A673 (cell line): ENCODE measurements around the gene SGMS2. TPM values are rescaled to one million over a fixed set of nuclear protein-coding genes. Genes with fewer than 3 reads are reported as not detected.

Experiments
- BruUV-seq: library from RNA; stranded (reverse); fragments of 400-500 nt; replicated peaks from 2 replicates; lab custom pipeline; 2021; lab: Mats Ljungman, UMichigan
- CTCF ChIA-PET: fragments of 300-600 bp; sonication (Branson Sonifier 250); formaldehyde crosslinking; loops from one replicate; lab custom pipeline; 2022; ENCODE audit warnings: antibody characterized with exemption; lab: Charles Lee
- POLR2A ChIA-PET: fragments of 300-600 bp; sonication (Branson Sonifier 250); formaldehyde crosslinking; loops from one replicate; lab custom pipeline; 2022; ENCODE audit warnings: antibody characterized with exemption; ENCODE audit not compliant: low non-redundant PET; lab: Charles Lee
- DNase-seq: peaks from one replicate; pipeline ENCODE4 v3.0.0-alpha.2; 2015; ENCODE audit warnings: low spot score
- H3K27ac ChIP-seq: fragments of 200-600 bp; sonication (generic); 2 replicates; pipeline ENCODE4 v1.5.1; 2016; ENCODE audit warnings: mixed run types, low read depth, mild to moderate bottlenecking, mixed read lengths, antibody characterized with exemption, low read length; ENCODE audit not compliant: poor library complexity, severe bottlenecking
- H3K27me3 ChIP-seq: fragments of 200-600 bp; sonication (generic); replicated peaks from 2 replicates; pipeline ENCODE4 v1.6.1; 2017; ENCODE audit warnings: mixed run types, low read depth, mild to moderate bottlenecking, mixed read lengths, antibody characterized with exemption, low read length; ENCODE audit not compliant: insufficient read depth, poor library complexity
- H3K36me3 ChIP-seq: fragments of 200-600 bp; sonication (generic); 2 replicates; pipeline ENCODE4 v1.6.1; 2016; ENCODE audit warnings: mixed run types, mild to moderate bottlenecking, mixed read lengths, antibody characterized with exemption, low read length; ENCODE audit not compliant: insufficient read depth, poor library complexity, severe bottlenecking
- H3K4me1 ChIP-seq: fragments of 200-600 bp; sonication (generic); 2 replicates; pipeline ENCODE4 v1.6.1; 2017; ENCODE audit warnings: mixed run types, mild to moderate bottlenecking, mixed read lengths, antibody characterized with exemption, low read length; ENCODE audit not compliant: insufficient read depth, poor library complexity, severe bottlenecking
- H3K4me3 ChIP-seq: fragments of 200-600 bp; sonication (generic); 2 replicates; pipeline ENCODE4 v1.5.1; 2016; ENCODE audit warnings: low read depth, mixed run types, mild to moderate bottlenecking, mixed read lengths, low read length; ENCODE audit not compliant: poor library complexity, severe bottlenecking
- H3K9me3 ChIP-seq: fragments of 200-600 bp; sonication (generic); 2 replicates; pipeline ENCODE4 v1.6.1; 2016; ENCODE audit warnings: mixed run types, low read depth, mild to moderate bottlenecking, mixed read lengths, antibody characterized with exemption, low read length; ENCODE audit not compliant: poor library complexity, severe bottlenecking
- EZH2 ChIP-seq: fragments of 200-600 bp; sonication (generic); IDR thresholded peaks from 2 replicates; pipeline ENCODE4 v1.6.1; 2017; ENCODE audit warnings: borderline replicate concordance, low read depth, mild to moderate bottlenecking, mixed read lengths, antibody characterized with exemption, low read length; ENCODE audit not compliant: poor library complexity, severe bottlenecking
- intact Hi-C: fragments of 100-400 bp; cut with micrococcal nuclease; formaldehyde crosslinking; loops from one replicate; pipeline ENCODE4 v1.10.0; 2022; ENCODE audit not compliant: unreplicated experiment
- total RNA-seq: library from RNA; stranded (reverse); gene quantifications from 2 replicates; pipeline ENCODE4 v1.2.3, GENCODE V29; 2021
- TF ChIP-seq, protein P1 (sequence below): fragments of 300-800, 200-600 bp; sonication (generic); conservative IDR thresholded peaks from 2 replicates; pipeline ENCODE4 v1.5.1; 2017; ENCODE audit warnings: low read depth, mild to moderate bottlenecking, antibody characterized with exemption, low read length, moderate library complexity, mixed read lengths

The SGMS2 gene
- total RNA-seq, 1 experiment from 2014 or later: 4.3 TPM

DNA sequence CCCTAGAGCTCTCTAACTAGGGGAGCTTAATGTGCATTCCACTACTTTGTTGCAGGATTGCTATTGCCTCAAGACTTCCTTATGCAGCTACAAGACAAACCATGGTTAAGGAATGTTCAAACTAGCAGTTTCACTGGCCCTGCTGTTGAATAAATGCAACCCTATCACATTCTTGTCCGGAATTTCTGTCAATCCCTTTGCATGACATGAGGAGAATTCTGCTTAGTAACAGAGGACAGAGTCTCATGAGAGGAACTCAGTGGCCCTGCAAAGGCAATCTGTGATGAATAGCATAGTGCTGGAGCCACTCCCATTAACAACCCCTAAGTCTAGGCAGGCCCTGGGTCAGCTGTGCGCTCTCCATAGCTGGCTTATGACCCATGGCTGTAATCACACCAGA, 30.7 kb upstream of the SGMS2 start:
- CTCF ChIA-PET: no interaction called here
- no peak for DNase-seq
- no peak overlapping the region for H3K4me3 ChIP-seq
- H3K27ac ChIP-seq: no peak overlapping the region
- H3K36me3 ChIP-seq: no peaks in the 10 kb centered on the region
- BruUV-seq: no TSS peak
- no peaks in the 10 kb centered on the region for H3K27me3 ChIP-seq
- POLR2A ChIA-PET: no interaction called here
- intact Hi-C loops: no loop called here
- no peaks in the 10 kb centered on the region for H3K9me3 ChIP-seq
- H3K4me1 ChIP-seq: no peaks in the 10 kb centered on the region
- TF ChIP-seq, protein P1, sequence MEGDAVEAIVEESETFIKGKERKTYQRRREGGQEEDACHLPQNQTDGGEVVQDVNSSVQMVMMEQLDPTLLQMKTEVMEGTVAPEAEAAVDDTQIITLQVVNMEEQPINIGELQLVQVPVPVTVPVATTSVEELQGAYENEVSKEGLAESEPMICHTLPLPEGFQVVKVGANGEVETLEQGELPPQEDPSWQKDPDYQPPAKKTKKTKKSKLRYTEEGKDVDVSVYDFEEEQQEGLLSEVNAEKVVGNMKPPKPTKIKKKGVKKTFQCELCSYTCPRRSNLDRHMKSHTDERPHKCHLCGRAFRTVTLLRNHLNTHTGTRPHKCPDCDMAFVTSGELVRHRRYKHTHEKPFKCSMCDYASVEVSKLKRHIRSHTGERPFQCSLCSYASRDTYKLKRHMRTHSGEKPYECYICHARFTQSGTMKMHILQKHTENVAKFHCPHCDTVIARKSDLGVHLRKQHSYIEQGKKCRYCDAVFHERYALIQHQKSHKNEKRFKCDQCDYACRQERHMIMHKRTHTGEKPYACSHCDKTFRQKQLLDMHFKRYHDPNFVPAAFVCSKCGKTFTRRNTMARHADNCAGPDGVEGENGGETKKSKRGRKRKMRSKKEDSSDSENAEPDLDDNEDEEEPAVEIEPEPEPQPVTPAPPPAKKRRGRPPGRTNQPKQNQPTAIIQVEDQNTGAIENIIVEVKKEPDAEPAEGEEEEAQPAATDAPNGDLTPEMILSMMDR: no peak
- TF ChIP-seq EZH2: no peak

DNA sequence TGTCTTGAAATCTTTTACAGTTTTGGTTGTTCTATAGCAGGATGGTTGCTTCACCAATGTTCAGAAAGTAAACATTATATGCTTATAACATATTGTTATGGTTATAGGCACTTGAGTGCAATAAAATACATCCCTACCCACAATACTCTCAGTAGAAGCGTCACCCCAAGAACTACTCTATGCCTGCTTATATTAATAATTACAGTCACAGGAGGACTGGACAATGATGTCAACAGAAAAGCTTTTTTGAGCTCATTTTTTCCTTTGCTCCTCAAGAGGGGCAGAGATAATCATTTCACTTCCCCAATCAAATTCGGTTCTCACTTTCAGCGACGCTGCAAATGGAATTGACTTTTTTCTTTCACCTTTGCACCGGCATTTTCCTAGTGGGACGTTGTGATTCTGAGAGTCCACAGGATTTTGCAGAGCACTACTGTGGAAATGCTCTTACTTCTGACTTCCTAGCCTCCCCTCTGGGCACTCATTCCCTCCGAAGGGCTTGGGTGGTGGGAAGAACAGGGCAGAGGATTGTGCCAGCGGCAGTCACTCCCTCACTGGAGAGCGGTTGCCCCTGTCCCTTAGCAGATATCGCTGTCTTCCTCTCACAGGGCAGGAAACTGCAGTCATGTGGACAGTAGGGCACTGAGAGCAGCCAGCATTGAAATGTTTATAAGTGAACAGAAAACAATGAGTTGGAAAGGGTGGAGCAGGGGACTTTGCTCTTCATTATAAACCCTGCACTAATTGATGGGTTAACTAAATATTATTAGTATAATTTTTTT, 24.9 kb upstream of the SGMS2 start:
- ChIA-PET POLR2A (no interaction called here), CTCF (no interaction called here)
- H3K27ac ChIP-seq: no peak overlapping the region
- H3K9me3 ChIP-seq: no peaks in the 10 kb centered on the region
- no peak overlapping the region for H3K4me3 ChIP-seq
- H3K36me3 ChIP-seq: no peaks in the 10 kb centered on the region
- no peak for DNase-seq
- BruUV-seq: no TSS peak
- TF ChIP-seq EZH2: no peak
- TF ChIP-seq, protein P1: no peak
- intact Hi-C loops: no loop called here
- peaks cover 6% of the 10 kb centered on the region for H3K27me3 ChIP-seq
- H3K4me1 ChIP-seq: no peaks in the 10 kb centered on the region

DNA sequence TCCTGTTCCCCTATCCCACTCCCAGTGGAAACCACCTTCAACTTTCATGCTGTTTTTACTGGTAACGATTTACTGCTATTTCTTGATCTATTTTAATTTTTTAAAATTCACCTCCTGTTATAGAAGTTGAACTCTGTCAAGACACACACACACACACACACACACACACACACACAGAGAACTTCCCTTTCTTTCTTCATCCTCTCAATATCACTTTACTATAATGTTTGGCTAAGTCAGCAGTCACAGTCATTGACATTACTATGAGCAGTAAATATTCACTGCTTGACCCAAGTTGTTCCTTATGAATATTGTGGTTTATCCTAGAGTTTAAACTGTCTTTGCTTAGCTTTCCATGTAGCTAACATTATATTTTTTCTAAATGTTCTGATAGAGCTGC, 24.0 kb upstream of the SGMS2 start:
- POLR2A ChIA-PET: no interaction called here
- TF ChIP-seq, protein P1: no peak
- TF ChIP-seq EZH2: no peak

More for the DNA sequence above, 24.0 kb upstream of the SGMS2 start:
- no peak for DNase-seq
- Histone ChIP-seq H3K9me3 (no peaks in the 10 kb centered on the region), H3K36me3 (no peaks in the 10 kb centered on the region), H3K27ac (no peak overlapping the region), H3K27me3 (peaks cover 6% of the 10 kb centered on the region), H3K4me1 (no peaks in the 10 kb centered on the region), H3K4me3 (no peak overlapping the region)
- intact Hi-C loops: no loop called here
- CTCF ChIA-PET: no interaction called here
- BruUV-seq: no TSS peak
